HPDE6-E6E7 (cell line): Measurements from ENCODE around the gene INSIG1.

Experiments
- DNase-seq: peaks from one replicate; pipeline ENCODE4 v3.0.0; 2011; ENCODE audit warnings: missing footprints; ENCODE audit errors: extremely low spot score

The INSIG1 gene

DNA sequence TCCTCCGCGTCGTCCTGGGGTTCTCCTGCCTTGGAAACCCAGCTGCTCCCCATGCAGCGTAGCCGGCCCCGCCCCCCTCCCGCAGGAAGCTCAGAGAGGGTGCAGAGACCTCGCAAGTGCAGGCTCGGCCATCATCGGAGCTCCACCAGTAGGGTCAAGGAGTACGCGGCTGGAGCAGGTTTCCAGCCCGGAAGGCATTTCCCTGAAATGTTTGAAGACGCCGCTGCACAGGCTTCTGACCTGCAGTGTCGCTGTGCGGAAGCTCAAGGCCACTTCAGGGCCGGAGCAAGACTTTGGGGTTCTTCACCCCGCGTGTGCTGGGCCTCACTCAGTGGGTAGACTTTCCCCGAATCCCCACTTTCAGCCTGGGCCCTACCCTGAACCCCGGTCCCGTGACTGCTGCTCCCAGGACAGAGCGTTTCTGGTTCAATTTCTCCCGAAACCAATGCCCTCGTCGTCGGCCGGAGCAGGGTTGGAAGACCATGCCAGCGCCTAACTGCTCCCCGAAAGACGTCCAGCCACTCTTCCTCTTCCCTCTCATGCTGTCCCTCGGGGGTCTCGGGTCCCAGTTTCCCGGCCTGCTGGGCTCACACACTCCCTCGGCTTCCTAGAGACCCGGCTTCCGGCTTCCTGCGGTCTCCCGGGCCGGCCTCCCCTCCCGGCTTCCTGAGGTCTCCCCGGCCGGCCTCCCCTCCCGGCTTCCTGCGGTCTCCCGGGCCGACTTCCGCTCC is 52.1 kb downstream of the INSIG1 start:
- no peak for DNase-seq

DNA sequence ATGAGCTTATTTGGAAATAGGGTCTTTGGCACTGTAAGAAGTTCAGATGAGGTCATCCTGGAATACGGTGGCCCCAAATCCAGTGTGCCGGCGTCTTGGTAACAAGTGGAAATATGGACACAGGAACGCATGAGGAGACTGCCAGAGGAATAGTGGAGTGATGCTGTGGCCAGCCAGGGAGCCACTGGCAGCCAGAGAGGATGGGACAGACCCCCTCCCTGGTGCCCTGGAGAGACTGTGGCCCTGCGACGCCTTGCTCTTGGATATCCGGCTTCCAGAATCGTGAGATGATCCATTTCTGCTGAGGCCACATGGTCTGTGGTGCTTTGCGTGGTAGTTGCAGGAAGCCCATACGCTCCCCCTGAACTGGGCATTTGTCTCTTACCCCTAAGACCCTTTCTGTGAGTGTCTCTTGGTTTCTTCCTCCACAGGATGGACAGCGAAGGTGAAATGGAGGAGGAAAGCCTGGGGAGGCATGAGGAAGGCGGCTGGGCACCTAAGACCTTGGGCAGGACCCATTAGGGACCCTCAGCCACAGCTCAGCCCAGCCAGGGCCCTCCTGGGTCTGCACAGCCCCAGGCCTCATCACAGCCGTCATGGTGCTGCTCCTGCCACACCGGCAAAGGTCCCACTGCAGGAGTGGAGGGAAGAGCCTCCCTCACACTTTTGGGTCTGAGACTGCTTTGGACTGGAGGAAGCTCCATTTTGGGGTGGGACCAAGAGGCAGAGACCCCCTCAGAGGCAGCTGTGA is 53.6 kb downstream of the INSIG1 start:
- no peak for DNase-seq

DNA sequence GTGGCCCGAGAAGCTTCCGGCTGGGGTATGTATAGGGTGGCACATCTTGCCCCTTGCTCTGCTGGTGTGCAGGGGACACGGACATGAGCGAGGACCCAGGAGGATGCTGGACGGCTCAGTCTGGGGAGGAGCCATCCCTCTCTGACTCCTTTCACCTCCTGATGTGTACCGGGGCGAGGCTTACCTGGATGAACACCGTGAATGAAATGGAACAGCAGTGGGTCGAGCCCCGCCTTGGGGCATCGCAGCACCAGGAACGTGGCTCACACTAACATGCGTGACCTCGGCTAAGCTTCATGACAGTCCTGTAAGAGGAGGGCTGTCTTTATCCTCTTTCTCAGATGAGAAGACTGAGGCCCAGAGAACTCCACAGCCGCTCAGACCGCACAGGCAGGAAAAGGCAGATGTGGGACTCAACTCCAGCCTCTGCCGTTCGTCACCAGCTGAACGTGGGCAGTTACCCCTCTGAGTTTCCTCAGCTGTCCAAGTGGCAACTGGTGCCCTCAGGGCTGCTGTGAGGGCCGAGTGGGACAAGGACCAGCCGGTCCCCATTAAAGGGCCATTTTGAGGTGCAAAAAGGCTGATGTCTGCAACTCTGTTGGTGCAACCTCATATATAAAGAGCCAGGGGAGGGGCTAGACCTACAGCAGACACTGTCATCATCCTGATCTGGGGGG is 54.5 kb downstream of the INSIG1 start:
- no peak for DNase-seq

DNA sequence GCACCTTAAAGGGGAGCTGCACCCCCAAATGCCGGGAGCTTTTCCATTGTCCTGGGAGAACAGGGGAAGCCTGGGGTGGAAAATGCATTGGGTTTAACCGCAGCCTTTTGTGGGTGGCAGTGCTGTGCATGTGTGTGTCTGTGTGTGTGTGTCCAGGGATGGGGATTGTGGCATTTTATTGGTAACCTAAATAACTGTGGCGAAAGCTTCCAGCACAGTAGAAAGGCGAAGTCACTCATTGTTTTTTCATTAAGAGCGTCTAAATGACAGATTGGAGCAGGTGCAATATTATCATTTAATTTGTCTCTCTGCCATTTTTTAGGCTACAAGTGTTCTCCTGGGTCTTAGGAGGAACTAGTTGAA is 55.1 kb downstream of the INSIG1 start:
- no peak for DNase-seq

DNA sequence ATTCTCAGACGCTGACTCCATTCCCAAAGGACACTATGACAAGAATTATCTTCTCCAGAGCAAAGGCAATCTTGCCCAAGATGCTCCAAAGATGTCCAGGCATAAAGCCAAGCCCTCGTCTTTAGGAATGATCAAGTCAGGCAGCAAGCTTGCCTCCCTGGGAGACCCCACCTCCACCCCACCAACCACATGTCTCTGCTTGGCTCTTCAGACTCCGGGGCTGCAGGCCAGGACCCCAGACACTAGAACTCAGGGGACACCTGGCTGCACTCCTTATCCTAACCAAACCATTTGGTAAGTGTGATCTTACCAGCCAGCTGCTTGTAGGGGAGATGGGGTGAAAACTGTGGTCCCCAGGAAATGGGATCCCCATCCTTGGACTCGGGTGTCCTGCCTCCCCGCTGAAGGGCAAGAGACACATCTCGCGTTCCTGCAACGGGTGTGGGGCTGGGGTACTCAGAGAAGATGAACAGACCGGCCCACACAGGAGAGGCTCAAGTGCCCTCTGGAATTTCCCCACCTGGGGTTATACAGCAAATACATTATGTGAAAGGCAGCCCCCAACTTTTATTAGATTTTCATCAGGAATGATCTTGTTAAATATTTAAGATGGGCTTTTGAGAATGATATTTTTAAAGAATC is 55.7 kb downstream of the INSIG1 start:
- no peak for DNase-seq

DNA sequence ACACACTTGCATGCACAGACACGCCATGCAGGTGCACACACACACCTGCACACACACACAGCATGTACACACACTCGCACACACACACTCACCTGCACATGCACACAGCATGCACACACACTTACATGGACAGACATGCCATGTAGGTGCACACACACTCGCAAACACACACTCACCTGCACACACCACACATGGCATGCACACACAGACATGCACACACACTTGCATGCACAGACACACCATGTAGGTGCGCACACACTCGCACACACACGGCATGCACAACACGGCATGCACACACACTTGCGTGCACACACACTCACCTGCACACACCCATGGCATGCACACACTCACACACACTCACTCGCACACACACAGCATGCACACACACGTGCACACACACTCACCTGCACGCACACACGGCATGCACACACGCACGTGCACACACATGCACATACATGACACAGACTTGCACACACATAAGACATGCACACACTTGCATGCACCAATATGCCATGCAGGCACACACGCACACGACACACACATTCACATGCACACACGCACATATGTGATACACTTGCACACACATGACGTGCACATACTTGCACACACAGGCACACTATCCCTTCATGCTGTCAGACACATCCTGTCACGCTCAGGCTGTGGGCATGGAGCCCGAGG is 56.8 kb downstream of the INSIG1 start:
- no peak for DNase-seq

DNA sequence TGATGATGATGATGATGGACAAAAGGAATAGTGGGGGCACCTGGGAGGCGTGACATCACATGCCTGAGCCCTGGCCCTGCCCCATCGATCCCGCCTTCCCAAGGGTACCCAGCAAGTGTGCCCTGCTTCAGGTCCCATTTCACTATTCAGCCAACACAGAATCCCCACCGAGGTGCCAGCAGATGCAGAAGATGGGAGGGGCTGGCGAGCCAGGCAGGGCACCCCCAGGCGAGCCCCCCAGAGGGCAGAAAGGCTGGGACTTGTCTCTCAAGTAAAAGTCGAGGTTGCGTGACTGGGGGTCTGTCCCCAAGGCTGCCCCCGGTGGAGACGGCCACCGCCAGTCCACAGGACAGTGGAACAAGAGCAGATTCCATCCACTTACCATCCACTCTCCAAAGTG is 57.5 kb downstream of the INSIG1 start:
- DNase-seq: no peak

DNA sequence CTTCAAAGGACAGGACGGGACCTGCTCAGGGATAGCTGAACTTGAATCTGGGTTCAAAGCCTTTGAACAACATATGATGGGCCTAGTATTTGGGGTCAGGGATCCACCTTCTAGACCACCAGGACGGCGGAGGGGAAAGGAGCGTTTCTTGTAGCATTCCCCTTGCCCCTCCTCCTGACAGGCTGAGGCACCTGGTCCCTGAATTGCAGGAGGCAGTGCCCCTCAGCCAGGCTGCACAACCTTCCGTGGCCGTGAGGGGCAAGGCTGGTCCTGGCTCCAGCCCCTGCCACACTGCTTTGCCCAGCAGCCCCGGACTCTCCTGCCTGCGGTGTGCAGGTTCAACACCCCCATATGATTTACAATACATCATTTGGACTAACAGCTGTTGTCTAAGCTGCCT is 58.1 kb downstream of the INSIG1 start:
- no peak for DNase-seq

DNA sequence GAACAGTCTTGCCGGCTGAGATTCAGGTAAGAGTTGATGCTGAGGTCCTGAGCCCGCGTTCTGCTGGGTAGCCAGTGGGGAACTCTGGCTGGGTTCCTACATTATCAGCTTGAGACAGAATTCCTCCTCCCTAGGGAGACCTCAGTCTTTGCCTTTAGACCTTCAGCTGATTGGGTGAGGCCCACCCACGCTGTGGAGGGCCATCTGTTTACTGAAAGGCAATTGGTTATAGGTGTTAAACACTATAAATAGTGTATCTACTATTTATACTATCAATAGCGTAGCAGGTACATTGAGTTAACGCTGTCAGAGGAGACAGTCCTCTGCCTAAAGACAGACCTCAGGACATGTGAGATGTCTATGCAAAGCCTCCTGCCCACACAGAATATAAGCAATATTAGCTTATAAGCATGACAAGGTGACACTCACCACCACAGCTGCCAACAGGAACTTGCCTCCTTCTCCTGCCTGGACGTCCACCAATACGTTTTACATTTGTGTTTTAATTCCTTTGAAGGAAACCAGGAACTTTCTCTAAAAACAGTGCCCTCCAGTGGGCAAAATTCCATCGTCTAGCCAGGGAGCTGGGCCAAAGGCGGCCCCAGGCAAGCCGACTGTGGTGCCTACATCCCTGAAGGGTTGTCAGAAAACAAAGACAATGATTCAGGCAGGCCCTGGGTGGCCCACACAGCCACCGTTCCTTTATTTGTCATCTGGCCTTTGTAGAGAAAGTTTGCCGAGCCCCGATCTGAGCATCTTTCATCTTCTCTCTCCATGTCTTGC is 58.8 kb downstream of the INSIG1 start:
- DNase-seq: no peak

DNA sequence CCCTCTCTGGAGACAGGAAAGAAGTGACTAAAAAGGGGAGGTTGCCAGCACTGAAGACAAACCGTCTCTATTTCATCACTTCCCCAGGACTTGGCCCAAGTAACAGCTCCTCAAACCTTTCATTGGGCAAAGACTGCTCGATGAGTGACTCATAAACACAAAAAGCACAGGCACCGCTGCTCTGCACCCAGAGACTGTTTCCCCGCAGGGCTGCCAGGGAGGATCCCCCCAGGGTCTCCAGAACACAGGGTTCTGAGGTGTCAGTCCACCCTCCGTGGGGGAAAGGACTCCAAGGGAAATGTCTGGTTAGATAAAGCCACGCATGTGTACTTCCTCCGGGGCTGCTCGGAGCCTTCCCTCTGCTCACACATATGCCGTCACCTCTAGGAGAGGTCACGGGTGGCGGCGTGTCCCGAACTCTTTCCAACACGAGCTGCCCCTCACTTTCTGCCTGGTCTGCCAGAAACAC is 59.9 kb downstream of the INSIG1 start:
- no peak for DNase-seq

DNA sequence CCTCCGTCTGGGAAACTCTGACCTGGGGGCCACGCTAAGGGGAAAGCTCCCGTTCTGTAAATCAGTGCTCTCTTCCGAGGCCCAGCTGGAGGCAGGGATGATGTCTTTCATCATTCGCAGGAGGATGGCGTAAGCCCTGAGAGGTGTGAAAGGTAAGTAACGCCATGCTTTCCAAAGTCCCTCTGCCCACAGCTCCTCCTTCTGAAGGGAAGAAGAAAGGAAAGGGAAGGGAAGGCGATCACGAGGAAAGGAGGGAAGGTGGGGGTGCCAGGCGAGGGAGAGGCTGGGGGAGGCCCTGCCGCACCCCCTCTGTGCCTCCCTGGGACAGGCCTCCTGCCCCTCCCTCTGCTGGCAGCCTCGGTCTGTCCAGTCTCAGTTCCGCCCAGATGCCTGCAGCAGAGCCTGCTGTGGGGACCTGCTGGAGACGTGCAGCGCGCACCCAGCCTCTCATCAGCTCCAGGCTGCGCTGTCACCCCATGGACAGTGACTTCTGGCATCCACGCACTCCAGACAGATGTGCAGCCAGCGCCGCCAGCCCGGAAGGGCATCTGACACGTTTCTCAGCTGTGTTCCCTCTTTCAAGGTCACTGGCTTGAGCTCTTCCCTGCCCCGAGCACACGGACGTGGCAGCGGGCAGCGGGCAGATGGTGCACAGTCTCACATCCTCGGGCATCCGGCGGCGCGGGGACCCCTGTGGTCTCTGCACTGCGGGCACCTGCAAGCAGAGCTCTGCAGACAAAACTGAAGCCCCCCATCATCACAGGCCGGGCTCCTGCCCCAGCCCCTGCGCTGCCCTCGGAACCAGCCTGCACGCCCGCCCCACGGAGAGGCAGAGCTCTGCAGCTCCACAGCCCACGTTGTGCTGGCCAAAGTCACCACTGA is 60.6 kb downstream of the INSIG1 start:
- DNase-seq: no peak

DNA sequence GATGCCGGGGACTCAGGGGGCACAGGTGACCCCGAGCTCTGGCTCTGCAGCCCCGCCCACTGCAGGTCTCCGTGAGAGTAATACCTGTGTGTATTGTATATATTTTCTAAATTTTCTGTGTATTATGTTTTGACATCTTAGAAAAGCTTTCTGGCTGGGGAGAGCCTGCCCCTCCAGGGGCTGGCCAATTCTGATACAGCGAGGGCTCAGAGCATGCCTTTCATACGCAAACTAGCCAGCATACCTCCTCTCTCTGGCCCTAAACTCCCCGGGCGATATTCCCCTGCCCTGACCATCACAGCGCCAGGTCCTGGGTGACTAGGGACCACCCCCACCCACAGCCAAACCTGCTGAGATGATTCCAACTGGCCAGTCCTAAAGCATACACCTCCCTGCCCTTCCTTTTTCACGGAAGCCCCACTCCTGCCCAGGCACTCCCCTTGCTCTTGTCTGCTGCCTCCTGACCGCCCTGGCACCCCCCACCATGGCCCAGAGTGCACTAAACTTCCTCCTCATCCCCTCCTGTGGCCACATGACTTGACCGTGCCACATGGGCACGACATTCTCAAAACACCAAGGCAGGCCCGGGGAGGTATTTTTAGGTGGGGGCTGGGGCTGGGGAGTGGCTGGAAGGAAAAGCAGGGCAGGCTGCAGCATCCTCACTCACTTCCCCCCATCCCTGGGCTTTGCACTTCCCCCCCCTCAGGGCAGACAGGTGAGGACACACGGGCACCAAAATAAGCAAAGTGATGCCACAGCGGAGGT is 61.5 kb downstream of the INSIG1 start:
- no peak for DNase-seq
